Activated CD8-positive, alpha-beta memory T cell treated with anti-CD3 and anti-CD28 coated beads for 24 hours (primary cell): ENCODE data around the gene VPS36.
"Not testable (repeated sequence)": the region's sequence is repeated elsewhere in the genome, so short reads cannot be mapped to it uniquely, and the experiment has no call there.

Experiments used
- DNase-seq: peaks from one replicate; pipeline ENCODE4 v3.0.0-alpha.2; 2020

VPS36 gene

DNA sequence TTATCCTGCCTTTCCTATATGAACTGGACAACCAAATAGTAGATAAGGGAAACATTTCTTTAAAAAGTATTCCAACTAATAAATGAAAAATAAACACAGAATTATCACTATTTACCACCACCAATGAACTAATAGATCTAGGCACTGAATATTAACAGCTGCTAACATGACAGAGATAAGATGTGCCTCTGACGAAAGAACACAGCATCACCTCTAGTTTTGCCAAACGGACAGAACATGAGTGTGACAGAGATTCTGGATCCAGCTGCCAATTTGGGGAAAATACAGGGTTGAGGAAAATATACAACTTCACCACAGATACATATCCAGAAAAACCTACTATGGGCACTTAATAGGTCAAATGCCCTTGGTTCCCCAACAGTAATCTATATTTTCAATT lies 18.0 kb downstream of the VPS36 start:
- DNase-seq = no peak

DNA sequence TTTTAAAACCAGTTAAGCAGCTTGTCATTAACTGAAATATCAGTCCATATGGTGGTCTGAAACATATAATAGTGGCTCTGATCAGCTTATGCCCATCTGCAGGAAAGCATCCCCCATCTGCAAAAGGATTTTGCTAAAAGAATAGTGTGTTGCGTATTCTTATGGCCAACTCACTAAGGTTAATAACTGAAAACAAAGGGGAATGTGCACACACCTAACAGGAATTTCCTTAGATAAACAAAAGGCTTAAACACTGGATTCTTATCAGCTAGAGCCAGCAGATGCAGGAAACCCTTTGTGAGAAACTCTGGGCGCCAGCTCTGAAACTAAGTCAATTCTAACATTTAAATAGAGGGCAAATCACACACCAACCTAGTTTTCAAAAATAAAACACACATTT lies 22.1 kb downstream of the VPS36 start:
- DNase-seq = no peak

DNA sequence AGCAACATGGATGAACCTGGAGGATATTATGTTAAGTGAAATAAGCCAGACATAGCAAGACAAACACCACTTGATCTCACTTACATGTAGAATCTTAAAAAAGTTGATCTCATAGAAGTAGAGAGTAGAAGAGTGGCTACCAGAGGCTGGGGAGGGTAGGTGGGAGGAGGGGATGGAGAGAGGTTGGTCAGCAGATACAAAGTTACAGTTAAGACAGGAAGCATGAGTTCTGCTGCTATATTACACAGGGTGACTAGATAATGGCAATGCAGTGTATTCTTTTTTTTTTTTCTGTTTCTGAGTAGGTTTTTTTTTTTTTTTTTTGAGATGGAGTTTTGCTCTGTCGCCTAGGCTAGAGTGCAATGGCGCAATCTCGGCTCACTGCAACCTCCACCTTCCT lies 29.2 kb downstream of the VPS36 start:
- no peak for DNase-seq

DNA sequence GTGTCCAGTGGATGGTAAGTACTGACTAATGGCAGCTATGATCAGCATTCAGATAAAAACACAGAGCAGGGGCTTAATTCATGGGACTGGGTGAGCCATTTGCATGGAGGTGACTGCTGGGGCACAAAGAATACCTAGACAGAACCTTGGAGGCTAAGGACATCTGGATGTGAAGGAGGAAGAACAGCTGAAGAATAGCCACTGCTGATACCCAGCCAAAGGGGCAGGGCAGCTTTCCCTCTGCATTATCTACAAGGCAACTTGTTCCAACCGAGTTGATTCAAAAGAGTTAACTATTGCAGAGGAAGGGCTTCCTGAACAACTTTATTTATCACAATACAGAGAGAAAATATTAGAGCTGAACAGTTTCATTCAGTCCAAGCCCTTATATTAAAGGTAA lies 31.4 kb downstream of the VPS36 start:
- DNase-seq = no peak

DNA sequence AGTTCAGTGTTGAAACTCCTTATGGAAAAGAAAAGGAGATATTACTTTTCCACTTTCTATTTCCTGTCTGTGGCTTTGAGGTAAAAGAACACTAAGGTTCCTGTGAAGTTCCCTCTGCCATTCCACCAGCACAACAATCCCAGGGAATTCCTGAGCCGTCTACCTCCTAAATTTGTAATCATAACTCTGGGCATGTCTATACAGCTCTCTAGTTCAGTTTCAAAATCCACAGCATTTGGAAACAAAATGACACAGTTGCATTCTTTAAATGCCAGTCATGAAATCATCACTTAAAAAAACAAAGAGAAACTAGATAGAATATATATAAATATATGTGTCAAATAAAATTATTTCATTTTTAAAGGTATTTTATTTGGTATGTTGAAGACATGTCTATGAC lies 35.5 kb downstream of the VPS36 start:
- no peak for DNase-seq

DNA sequence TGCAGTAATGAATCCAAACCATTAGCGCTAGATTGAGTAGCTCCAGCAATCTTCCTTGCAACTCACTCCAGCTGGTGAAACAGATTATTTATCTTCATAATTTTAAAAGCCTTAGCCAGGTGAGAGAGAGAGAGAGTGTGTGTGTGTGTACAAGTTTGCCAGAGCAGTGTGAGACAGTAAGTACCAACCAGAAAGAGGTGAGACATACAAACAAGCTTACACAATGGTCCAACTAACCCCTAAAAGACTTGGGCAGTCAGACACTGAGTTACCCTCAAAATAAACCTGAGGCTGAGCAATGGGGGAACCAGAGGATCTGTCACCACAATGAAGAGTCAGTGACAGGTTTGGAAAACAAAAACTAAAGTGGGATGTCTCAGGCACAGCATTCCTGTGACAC lies 36.4 kb downstream of the VPS36 start:
- no peak for DNase-seq

DNA sequence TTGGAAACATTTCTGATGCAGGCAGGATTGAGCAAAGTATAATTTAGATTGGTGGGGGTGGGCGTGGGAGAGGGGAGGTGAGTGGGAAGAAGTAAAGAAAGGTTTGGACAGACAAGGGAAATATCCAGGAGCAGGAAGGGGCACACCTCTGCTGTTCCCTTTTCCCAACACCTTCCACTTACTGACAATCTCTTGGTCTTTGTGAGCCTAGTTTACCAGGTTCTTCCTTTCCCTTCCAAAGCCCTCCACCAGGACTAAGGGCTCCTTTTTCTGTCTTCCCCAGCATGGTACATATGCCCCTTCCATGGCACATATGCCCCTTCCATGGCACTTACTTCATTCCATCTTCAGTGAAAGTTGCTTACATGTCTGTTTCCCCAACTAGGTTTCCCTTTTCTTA lies 38.3 kb downstream of the VPS36 start:
- DNase-seq = no peak

DNA sequence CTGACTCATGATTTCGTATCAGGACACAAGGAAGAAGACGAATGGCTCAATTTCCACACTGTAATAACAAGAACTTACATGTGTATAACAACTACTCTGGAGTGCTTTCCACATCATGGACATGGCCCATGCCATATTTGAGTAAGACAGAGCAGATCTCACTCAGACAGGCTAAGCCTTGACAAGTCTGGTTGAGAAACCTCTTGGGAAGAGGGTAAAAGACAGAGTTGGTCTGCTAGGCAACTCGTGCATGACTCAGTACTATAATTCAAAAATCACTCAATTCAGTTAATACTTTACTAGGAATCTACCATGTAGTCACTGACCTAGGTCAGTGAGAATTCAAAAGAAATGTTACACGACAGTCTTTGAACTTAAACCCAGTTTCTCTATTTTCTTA lies 38.8 kb downstream of the VPS36 start:
- no peak for DNase-seq

DNA sequence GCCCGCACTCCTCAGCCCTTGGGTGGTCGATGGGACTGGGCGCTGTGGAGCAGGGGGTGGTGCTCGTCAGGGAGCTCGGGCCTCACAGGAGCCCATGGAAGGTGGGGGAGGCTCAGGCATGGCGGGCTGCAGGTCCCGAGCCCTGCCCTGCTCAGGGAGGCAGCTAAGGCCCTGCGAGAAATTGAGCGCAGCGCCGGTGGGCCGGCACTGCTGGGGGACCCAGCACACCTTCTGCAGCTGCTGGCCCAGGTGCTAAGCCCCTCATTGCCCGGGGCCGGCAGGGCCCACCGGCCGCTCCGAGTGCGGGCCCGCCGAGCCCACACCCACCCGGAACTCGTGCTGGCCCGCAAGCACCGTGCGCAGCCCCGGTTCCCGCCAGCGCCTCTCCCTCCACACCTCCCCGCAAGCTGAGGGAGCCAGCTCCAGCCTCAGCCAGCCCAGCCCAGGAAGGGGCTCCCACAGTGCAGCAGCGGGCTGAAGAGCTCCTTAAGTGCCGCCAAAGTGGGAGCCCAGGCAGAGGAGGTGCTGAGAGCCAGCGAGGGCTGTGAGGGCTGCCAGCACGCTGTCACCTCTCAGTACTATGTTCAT lies 42.3 kb downstream of the VPS36 start:
- not testable (repeated sequence) for DNase-seq

DNA sequence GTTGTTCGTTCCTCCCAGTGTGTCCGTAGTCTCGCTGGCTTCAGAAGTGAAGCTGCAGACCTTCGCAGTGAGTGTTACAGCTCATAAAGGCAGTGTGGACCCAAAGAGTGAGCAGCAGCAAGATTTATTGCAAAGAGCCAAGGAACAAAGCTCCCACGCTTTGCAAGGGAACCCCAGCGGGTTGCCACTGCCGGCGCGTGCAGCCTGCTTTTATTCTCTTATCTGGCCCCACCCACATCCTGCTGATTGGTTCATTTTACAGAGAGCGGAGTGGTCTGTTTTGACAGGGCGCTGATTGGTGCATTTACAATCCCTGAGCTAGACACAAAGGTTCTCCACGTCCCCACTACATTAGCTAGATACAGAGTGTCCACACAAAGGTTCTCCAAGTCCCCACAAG lies 43.0 kb downstream of the VPS36 start:
- not testable (repeated sequence) for DNase-seq

DNA sequence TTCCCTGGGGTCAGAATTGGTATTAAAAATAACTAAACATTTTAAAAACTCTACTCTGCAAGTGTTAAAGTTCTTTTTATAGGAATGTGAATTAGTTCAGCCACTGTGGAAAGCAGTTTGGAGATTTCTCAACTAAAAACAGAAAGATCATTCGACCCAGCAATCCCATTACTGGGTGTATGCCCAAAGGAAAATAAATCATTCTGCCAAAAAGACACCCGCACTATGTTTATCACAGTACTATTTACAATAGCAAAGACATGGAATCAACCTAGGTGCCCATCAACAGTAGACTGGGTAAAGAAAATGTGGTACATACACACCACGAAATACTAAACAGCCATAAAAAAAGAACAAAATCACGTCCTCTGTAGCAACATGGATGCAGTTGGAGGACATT lies 43.8 kb downstream of the VPS36 start:
- no peak for DNase-seq

DNA sequence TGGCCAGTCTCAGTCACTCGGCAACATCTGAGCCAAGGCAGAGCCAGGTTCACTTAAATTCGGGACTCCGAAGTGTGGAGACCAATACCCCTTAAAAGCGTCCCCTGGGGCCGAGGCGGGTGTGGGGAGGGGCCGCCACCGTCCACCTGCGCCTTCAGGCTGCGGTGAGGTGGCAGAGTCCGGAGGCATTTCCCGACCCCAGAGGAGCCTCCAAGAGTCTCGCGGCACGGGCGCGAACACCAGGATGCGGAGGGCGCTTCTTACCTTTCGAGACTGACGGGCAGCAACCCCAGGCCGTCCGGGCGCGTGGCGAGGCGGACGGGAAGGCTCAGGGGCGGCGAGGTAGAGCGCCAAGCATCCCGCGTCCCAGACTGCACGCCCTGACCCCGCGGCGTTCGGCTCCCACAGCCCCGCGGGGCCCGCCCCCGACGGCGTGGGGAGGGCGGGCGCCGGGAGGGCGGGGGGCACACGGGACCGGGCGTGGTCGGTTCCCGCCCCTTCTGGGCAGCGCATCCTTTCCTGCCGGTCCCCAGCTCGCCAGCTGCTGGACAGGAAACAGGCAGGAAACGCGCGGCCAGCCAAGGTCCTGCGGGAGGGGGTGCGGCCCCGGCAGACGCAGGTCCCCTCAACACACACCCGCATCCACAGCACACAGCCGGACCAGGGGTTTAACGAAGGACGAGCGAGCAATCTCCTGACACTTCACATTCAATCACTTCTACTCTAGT lies 44.5 kb downstream of the VPS36 start, which contains the start of gene THSD1:
Gene THSD1, minus strand, starts transcription at position 406 of the 728 bp plus-strand sequence. CDS start 3,572 bp downstream, outside the sequence.
- DNase-seq = peak; percentile 62

DNA sequence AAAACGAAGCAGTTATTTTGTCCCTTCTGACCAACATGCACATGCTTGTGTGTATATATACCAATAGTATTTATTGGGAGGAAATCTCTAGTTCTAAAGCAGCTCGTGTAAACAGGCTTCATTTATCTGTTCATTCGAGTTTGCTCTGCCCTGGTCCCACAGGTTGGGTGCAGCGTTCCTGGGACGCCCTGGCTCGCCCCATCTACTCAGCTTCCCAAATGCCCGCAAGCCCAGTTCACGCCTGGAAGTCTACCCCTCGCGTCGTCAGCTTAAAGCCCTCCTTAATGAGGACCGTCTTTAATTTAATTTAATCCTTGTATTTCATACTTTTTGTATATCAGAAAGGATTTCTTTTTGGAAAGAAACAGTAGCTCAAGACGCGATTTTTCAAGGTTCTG lies 45.1 kb downstream of the VPS36 start:
- DNase-seq = no peak

DNA sequence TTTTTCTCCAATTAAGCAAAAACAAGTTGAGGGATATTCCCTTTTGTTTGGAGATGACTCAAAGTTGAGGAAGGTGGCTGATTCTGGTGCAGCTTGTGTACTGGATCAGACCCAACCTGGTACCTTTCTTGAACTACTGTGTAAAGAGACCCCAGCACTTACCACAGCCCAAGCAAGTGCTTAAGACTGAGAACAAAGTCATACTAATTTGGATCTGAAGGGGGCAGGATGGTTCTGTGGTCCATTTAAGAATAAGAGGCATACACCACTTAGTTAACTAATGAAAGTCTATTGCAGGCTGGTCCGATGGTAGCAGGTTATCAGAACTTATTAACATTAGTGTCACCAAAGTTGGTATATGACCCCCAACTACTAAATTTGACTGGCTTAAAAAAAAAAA lies 50.7 kb downstream of the VPS36 start:
- no peak for DNase-seq

DNA sequence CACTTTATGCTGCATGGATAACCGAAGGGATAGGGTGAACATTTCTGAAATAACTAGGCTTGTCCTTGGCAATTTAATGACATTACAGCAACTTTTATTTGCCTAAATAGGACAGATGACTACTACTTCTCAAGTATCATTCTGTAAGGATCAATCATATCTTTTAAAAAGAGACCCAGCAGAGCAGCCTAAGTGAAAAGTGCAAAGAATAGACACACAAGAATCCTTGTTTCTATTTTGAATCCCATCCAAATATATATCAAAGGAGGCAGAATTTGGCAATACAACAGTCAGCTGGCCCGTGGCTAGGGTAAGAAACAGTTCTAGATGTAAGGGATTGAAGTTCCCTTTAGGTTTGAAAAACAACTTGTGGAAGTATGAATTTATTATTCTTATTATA lies 51.4 kb downstream of the VPS36 start:
- no peak for DNase-seq

DNA sequence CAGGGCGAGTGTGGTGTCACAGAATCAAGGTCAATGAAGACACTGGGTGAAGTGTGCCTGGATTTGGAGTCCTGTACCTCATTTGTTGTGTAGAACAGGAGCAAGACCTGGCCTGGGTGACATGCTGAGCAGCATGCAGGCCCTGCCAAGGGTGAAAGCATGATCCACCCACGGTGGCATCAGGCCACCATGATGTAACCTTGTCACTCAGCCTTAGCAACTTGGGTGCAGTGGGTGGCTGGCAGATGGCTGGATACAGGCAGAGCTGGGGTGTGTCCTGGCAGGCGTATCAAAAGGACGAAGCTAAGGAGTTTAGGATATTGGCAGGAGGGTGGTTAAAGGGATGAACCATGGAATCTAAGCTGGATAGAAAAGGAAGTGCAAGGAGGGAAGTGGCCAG lies 54.7 kb downstream of the VPS36 start:
- DNase-seq = no peak

DNA sequence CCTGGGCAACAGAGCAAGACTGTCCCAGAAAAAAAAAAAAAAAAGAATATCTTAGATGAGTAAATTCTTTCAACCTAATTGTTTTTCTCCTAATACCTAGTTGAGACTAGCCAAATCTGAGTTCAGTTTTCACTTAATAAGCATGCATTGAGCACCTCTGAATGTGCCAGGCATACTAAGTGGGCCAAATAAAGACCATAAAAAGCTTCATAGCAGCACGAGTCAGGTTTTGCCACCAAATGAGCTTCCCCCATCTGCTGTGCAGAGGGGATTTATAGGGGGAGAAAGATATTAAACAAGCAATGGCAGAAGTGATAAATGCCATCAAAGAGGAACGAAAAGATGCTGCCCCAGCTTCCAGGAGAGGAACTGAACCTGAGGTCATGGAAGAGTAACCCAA lies 55.8 kb downstream of the VPS36 start:
- DNase-seq = no peak

DNA sequence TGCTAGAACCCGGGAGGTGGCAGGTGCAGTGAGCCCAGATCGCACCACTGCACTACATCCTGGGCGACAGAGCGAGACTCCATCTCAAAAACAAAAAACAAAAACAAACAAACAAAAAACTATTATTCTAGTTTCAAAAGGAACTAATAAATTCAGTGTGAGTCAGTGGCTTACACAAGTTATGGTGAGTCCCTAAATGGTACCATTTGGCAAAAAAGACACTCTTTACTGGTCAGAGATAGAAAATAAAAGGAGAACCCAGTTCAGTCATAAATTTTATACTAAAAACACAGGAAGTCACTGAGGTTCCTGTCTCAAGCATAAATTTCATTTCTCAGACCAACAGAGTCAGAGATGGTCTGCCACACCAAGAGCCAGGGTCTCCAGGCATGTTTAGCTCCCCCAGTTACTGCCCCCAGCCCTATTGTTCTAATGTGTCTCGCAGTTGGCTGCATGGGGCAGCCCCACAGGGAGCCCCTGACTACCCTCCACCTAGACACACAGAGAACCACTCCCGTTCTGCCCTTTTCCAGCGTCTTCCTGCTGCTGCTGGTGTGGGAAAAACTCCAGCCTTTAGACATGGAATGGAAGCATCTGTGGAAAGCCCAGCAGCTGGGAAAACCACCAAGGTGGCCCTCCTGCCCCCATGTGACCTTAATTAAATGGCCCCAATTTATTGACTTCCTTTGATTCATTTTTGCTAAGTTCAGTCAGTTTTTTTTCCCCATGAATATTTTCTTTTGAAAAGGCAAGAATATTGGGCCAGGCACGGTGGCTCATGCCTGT lies 56.7 kb downstream of the VPS36 start:
- DNase-seq = no peak

DNA sequence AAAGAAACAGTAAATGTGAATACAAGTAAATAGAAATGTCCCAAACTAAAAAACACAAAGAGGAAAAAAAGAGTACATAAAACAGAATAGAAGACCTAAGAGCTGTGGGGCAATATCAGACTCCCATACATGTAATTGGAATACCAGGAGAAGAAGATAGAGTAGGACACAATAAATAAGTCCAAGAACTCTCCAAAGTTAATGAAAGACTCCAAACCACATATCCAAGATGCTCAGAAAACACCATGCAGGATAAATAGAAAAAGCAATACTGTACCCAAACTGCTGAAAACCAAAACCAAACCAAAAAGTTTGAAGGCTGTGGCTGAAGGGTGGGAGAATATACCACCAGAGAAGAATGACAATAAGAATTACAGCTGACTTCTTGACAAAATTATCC lies 62.7 kb downstream of the VPS36 start:
- DNase-seq = no peak

DNA sequence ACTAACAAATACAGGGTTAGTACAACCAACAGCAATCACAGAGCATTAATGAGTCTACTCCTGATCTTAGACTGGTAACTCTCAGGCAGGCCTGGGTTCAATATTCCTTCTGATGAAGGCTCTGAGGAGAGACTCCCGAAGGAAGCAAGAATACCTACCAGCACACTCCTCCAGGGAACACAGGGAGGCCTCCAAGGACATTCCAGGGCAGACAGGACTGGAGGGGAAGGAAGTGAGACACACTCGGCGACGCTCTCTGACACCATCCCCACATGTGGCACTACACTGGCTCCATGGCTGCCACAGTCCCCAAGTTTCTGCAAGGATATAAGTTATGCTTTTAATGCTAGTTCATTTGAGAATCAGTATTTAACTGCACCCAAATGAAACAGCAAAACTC lies 64.6 kb downstream of the VPS36 start:
- no peak for DNase-seq

DNA sequence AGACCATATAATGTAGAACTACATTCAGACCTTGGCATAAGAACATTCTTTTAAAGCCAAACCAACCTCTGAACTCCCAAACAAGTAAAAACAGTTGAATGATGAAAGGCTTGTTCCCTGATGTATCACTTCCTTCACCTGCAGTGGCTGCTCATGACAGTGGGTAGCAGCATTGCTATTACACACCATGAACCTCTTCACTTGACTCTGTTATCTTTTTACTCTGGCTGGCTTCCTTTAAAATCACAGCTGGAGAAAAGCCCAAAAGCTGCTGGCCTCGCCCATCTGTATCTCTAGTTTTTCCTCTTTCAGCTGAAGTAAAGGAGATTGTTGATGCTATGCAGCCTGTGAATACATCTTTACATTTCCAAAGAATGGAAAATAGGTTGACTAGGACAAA lies 67.1 kb downstream of the VPS36 start:
- DNase-seq = no peak

DNA sequence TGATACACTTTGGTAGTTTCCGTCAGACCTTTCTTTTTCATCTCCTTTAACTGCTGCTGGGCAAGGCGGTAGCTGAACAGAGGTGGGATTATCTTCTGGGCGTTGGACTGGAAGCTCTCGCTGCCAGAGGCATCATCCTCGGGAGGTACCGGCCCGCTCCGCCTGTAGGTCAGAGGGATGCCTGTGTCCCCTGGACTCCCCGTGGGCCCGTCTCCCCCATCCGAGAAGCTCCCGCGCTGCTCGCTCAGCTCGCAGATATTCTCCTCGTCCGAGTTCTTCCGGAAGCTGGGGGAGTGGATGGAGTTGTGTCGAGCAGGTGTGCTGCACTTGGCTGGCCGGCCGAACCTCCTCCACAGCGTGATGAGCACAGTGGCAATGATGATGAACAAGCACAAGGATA lies 72.1 kb downstream of the VPS36 start:
- DNase-seq = no peak

DNA sequence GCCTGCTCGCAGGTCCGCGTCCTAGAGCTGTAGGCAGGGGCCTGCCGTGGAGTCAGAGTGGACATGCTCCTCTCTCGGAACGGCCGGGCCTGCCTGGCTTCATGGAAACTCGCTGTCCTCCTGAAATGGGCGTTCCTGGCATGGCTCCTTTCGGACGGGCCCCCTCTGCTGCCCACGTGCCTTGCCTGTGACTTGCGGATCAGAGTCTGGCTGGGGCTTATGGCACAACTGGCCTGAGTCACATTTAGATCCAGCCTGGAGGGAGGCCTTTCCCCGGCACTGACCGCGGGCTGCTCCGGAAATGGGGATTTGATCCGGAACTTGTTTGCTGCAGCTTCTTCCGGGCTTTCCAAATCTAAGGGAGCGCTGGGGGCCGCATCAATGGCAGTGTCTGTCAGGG lies 72.5 kb downstream of the VPS36 start:
- DNase-seq = no peak

DNA sequence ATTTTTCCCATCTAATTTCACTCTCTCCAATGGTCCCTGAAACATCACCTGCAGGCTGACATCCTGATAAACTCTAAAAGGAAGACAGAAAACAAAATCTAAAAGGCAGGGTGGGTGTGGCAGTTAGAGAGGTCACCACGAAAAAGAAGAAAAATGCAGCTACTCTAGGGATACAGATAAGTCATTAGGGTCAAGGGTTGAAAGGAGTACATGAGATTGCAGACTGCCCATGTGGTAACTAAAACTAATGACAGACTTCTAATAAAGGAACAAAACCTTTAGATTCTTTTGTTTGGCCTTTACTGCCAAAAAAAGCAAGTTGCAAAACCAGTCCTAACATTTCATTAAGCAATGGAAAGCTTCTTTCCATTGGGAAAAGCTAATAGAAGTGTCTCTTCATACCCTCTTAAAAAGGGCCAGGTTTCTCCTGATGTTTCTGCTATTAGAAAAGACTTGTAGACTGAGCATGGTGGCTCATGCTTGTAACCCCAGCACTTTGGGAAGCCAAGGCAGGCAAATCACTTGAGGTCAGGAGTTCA lies 75.5 kb downstream of the VPS36 start:
- no peak for DNase-seq
